GM18868 (cell line): ENCODE results near the gene RAPGEF2.

Experiments used
- ATAC-seq: cut with Tn5 transposase; IDR thresholded peaks from one replicate; pipeline ENCODE4 v1.9.1; 2021; ENCODE audit warnings: mild to moderate bottlenecking, moderate library complexity; ENCODE audit not compliant: unreplicated experiment

Gene RAPGEF2

GRCh38 chr4:159131564-159131963 is 28.7 kb downstream of the RAPGEF2 start:
- no peak for ATAC-seq

- no peak for ATAC-seq
These were observed 31.6 kb downstream of the RAPGEF2 start for GRCh38 chr4:159134429-159134828.

GRCh38 chr4:159137176-159137575 is 34.3 kb downstream of the RAPGEF2 start:
- ATAC-seq, result no peak

- ATAC-seq, result no peak
These were observed 35.6 kb downstream of the RAPGEF2 start for GRCh38 chr4:159138436-159138835.

- no peak for ATAC-seq
These were observed 38.3 kb downstream of the RAPGEF2 start for GRCh38 chr4:159141193-159141592.

GRCh38 chr4:159142241-159142640 is 39.4 kb downstream of the RAPGEF2 start:
- ATAC-seq, result no peak

GRCh38 chr4:159142681-159143384 is 40.0 kb downstream of the RAPGEF2 start:
- ATAC-seq, result no peak

GRCh38 chr4:159143687-159144086 is 40.8 kb downstream of the RAPGEF2 start:
- peak; percentile 29 for ATAC-seq

- ATAC-seq, result peak; percentile 72
These were observed 41.3 kb downstream of the RAPGEF2 start for GRCh38 chr4:159144112-159144694.

GRCh38 chr4:159145318-159145991 is 42.6 kb downstream of the RAPGEF2 start:
- no peak for ATAC-seq

GRCh38 chr4:159145992-159146330 is 43.1 kb downstream of the RAPGEF2 start:
- ATAC-seq, result no peak

- no peak for ATAC-seq
These were observed 43.6 kb downstream of the RAPGEF2 start for GRCh38 chr4:159146488-159146887.

- no peak for ATAC-seq
These were observed 45.6 kb downstream of the RAPGEF2 start for GRCh38 chr4:159148441-159148840.

GRCh38 chr4:159149666-159150065 is 46.8 kb downstream of the RAPGEF2 start:
- no peak for ATAC-seq

- ATAC-seq, result peak; percentile 68
These were observed 47.5 kb downstream of the RAPGEF2 start for GRCh38 chr4:159150396-159150795.

- ATAC-seq, result peak; percentile 44
These were observed 48.0 kb downstream of the RAPGEF2 start for GRCh38 chr4:159150821-159151390.

GRCh38 chr4:159151689-159152088 is 48.8 kb downstream of the RAPGEF2 start:
- ATAC-seq, result no peak

- no peak for ATAC-seq
These were observed 49.3 kb downstream of the RAPGEF2 start for GRCh38 chr4:159152181-159152580.

GRCh38 chr4:159153669-159154068 is 50.8 kb downstream of the RAPGEF2 start:
- no peak for ATAC-seq

GRCh38 chr4:159155119-159155518 is 52.2 kb downstream of the RAPGEF2 start:
- ATAC-seq, result no peak

GRCh38 chr4:159158083-159158617 is 55.3 kb downstream of the RAPGEF2 start:
- ATAC-seq, result no peak

- no peak for ATAC-seq
These were observed 56.1 kb downstream of the RAPGEF2 start for GRCh38 chr4:159158985-159159384.
